HT-29 (cell line): Measurements from ENCODE around the gene CKB. TPM values are rescaled to one million over a fixed set of nuclear protein-coding genes. Genes with fewer than 3 reads are reported as not detected.

Source experiments
- DNase-seq: peaks from one replicate; pipeline ENCODE4 v3.0.0-alpha.2; 2015; ENCODE audit warnings: low spot score
- small RNA-seq: library from RNA; depleted of rRNA; stranded (forward); fragments of <200 nt; gene quantifications from one replicate; pipeline ENCODE3, GENCODE V24; 2014
- total RNA-seq: library from RNA; depleted of rRNA; stranded (reverse); fragments of >200 nt; shearing (Covaris generic); gene quantifications from 2 replicates; pipeline ENCODE4 v1.2.3, GENCODE V29; 2014; rRNA removed

CKB gene
- total RNA-seq, 1 experiment from 2014 or later, result 513 TPM

- DNase-seq, result no peak
Measured at GRCh38 chr14:103492156-103492925, 30.3 kb downstream of the CKB start.

GRCh38 chr14:103491691-103492090 lies 30.9 kb downstream of the CKB start:
- no peak for DNase-seq

- no peak for DNase-seq
Measured at GRCh38 chr14:103489621-103490020, 33.0 kb downstream of the CKB start.

GRCh38 chr14:103488960-103489359 lies 33.7 kb downstream of the CKB start:
- DNase-seq, result no peak

- DNase-seq, result no peak
Measured at GRCh38 chr14:103488071-103488470, 34.6 kb downstream of the CKB start.

- no peak for DNase-seq
Measured at GRCh38 chr14:103485504-103485903, 37.1 kb downstream of the CKB start.

- DNase-seq, result no peak
Measured at GRCh38 chr14:103483600-103483999, 39.0 kb downstream of the CKB start.

GRCh38 chr14:103480595-103480994 lies 42.0 kb downstream of the CKB start:
- no peak for DNase-seq

GRCh38 chr14:103476631-103477030 lies 46.0 kb downstream of the CKB start:
- no peak for DNase-seq

- no peak for DNase-seq
Measured at GRCh38 chr14:103476065-103476464, 46.6 kb downstream of the CKB start.

GRCh38 chr14:103474893-103475292 lies 47.7 kb downstream of the CKB start:
- no peak for DNase-seq

GRCh38 chr14:103472939-103473338 lies 49.7 kb downstream of the CKB start:
- no peak for DNase-seq

Small RNA genes within 50 kb of the gene (small RNA-seq; reads per million reads assigned to genes)
- gene RNU4-68P, result 1.3 reads per million, percentile 48 among the genes with 10 or more reads in this experiment
- not detected for gene RNU7-160P

Other genes with a start within 250 kb of the CKB start
- 63.7 and 68.0 TPM in 2 replicates for gene EIF5, start 188.6 kb downstream of the CKB start, total RNA-seq
- gene MARK3, start 137.4 kb downstream of the CKB start, total RNA-seq, result 33.2 and 43.0 TPM in 2 replicates
- gene TRMT61A, start 6.4 kb upstream of the CKB start, total RNA-seq, result 49.8 and 50.8 TPM in 2 replicates
- gene BAG5, start 39.8 kb upstream of the CKB start, total RNA-seq, result 11.7 and 12.1 TPM in 2 replicates
- gene COA8, start 40.1 kb upstream of the CKB start, total RNA-seq, result 11.2 and 15.3 TPM in 2 replicates
- 93.5 and 102 TPM in 2 replicates for gene KLC1, start 106.4 kb upstream of the CKB start, total RNA-seq
- gene XRCC3, start 192.6 kb upstream of the CKB start, total RNA-seq, result 84.5 and 86.3 TPM in 2 replicates
- 37.6 and 40.0 TPM in 2 replicates for gene ZFYVE21, start 193.0 kb upstream of the CKB start, total RNA-seq